K562 (cell line): ENCODE data around the gene EYA3. TPM values are rescaled to one million over a fixed set of nuclear protein-coding genes. Genes with fewer than 3 reads are reported as not detected.

Experiments
- ATAC-seq: fragments of 200-7000 bp; cut with Tn5 transposase; 3 replicates; pipeline ENCODE4 v1.9.1; 2020; ENCODE audit warnings: moderate library complexity
- BruUV-seq: library from RNA; stranded (reverse); fragments of 400-500 nt; replicated peaks from 2 replicates; lab custom pipeline; 2021; lab: Mats Ljungman, UMichigan
- CTCF ChIA-PET: fragments of 300-600 bp; formaldehyde crosslinking; extraction: SDS; loops from one replicate; lab custom pipeline; 2021; ENCODE audit warnings: low intra/inter-chr PET ratio; lab: Yijun Ruan, JAX
- POLR2A ChIA-PET: fragments of 300-600, 350-650 bp; sonication (Branson Sonifier 250); formaldehyde crosslinking; extraction: SDS; loops from one replicate; lab custom pipeline; 2021; ENCODE audit warnings: antibody characterized with exemption, inconsistent platforms; lab: Yijun Ruan, JAX
- DNase-seq, 4 experiments: peaks; one replicate each; pipeline versions ENCODE4 v3.0.0 to v3.0.0-alpha.2; 2011 to 2018; ENCODE audit warnings: low spot score in 3 of 4, mixed read lengths in 3 of 4; ENCODE audit errors: extremely low read depth in 1 of 4
- FAIRE-seq: peaks from 2 replicates; lab custom pipeline; 2011; peaks lifted over from hg19 to GRCh38; lab: Jason Lieb, UNC
- H2AFZ ChIP-seq: 2 replicates; pipeline ENCODE4 v1.6.0; 2011; ENCODE audit warnings: low read depth, low read length, control low read depth, inconsistent platforms
- H3K27ac ChIP-seq: fragments of 200-600 bp; 3 replicates; pipeline ENCODE4 v1.8.0; 2011; ENCODE audit warnings: low read depth, mild to moderate bottlenecking, control low read depth, inconsistent platforms, low read length, moderate library complexity, mixed read lengths; ENCODE audit errors: extremely low read depth
- H3K27me3 ChIP-seq, 2 experiments: fragments of 300-600 bp in 1 of 2; 2 replicates in 1 of 2; 3 replicates in 1 of 2; pipeline versions ENCODE4 v1.6.0 to v1.8.0; 2011; ENCODE audit warnings: inconsistent platforms in 2 of 2, low read length in 2 of 2, mild to moderate bottlenecking in 1 of 2, mixed read lengths in 1 of 2, moderate library complexity in 1 of 2; ENCODE audit not compliant: control insufficient read depth in 2 of 2, insufficient read depth in 2 of 2
- H3K36me3 ChIP-seq: fragments of 300-600 bp; 3 replicates; pipeline ENCODE4 v1.8.0; 2011; ENCODE audit warnings: mild to moderate bottlenecking, low read length, inconsistent platforms; ENCODE audit not compliant: control insufficient read depth, insufficient read depth
- H3K4me1 ChIP-seq, 2 experiments: fragments of 200-600 bp in 1 of 2; replicated peaks in 1 of 2; 2 replicates in 1 of 2; 3 replicates in 1 of 2; pipeline versions ENCODE4 v1.5.1 to v1.8.0; 2011; ENCODE audit warnings: inconsistent platforms in 2 of 2, low read length in 2 of 2, mild to moderate bottlenecking in 1 of 2, mixed read lengths in 1 of 2, moderate library complexity in 1 of 2; ENCODE audit not compliant: control insufficient read depth in 2 of 2, insufficient read depth in 2 of 2
- H3K4me2 ChIP-seq: 2 replicates; pipeline ENCODE4 v1.6.1; 2011; ENCODE audit warnings: low read length, control low read depth, inconsistent platforms, mixed read lengths; ENCODE audit not compliant: insufficient read depth
- H3K4me3 ChIP-seq: fragments of 200-600 bp; sonication (generic), shearing (Covaris generic); 2 replicates; pipeline ENCODE4 v1.5.1; 2016; ENCODE audit warnings: control low read depth, inconsistent platforms
- H3K79me2 ChIP-seq: fragments of 200-600 bp; 3 replicates; pipeline ENCODE4 v1.8.0; 2011; ENCODE audit warnings: low read length, inconsistent platforms; ENCODE audit not compliant: control insufficient read depth, insufficient read depth
- H3K9ac ChIP-seq, 2 experiments: 2 replicates each; pipeline versions ENCODE4 v1.6.0 to v1.6.1; 2011; ENCODE audit warnings: low read depth in 2 of 2, low read length in 2 of 2, control low read depth in 1 of 2, inconsistent platforms in 1 of 2, mild to moderate bottlenecking in 1 of 2, mixed read lengths in 1 of 2; ENCODE audit not compliant: insufficient read depth in 1 of 2
- H3K9me1 ChIP-seq: one replicate; pipeline ENCODE4 v1.6.0; 2011; ENCODE audit warnings: inconsistent platforms, mild to moderate bottlenecking, low read length, moderate library complexity; ENCODE audit not compliant: control insufficient read depth, insufficient read depth
- H3K9me3 ChIP-seq: replicated peaks from 2 replicates; pipeline ENCODE4 v1.5.1; 2011; ENCODE audit warnings: low read depth, low read length, inconsistent platforms; ENCODE audit not compliant: control insufficient read depth, insufficient read depth
- H4K20me1 ChIP-seq: replicated peaks from 2 replicates; pipeline ENCODE4 v1.6.1; 2011; ENCODE audit warnings: low read length, inconsistent platforms, mixed read lengths; ENCODE audit not compliant: control insufficient read depth, insufficient read depth
- ARID3B ChIP-seq: fragments of 250-450 bp; sonication (Bioruptor Pico); IDR thresholded peaks from 2 replicates; pipeline ENCODE4 v1.4.0; 2020; ENCODE audit warnings: borderline replicate concordance
- CBFA2T2 ChIP-seq: fragments of 450-650 bp; conservative IDR thresholded peaks from 2 replicates; pipeline ENCODE4 v1.6.1; 2017; ENCODE audit warnings: mild to moderate bottlenecking
- CHD4 ChIP-seq: fragments of 200-600 bp; sonication (generic); IDR thresholded peaks from 3 replicates; pipeline ENCODE4 v1.6.1; 2012; ENCODE audit warnings: low read depth, mild to moderate bottlenecking, mixed read lengths, low read length, inconsistent platforms; ENCODE audit not compliant: insufficient read depth, insufficient replicate concordance, poor library complexity, severe bottlenecking
- COPS2 ChIP-seq: fragments of 450-650 bp; conservative IDR thresholded peaks from 2 replicates; pipeline ENCODE4 v1.6.1; 2016; ENCODE audit warnings: mild to moderate bottlenecking, moderate library complexity
- E2F3 ChIP-seq: fragments of 250-450 bp; sonication (Bioruptor Pico); IDR thresholded peaks from 2 replicates; pipeline ENCODE4 v1.4.0; 2020; ENCODE audit warnings: mild to moderate bottlenecking
- EP400 ChIP-seq: fragments of 450-650 bp; IDR thresholded peaks from 2 replicates; pipeline ENCODE4 v1.6.1; 2017; ENCODE audit warnings: antibody characterized with exemption, mild to moderate bottlenecking, moderate library complexity
- KLF13 ChIP-seq: fragments of 450-650 bp; IDR thresholded peaks from 2 replicates; pipeline ENCODE4 v1.6.1; 2016; ENCODE audit warnings: missing genetic modification characterization, low read depth, mild to moderate bottlenecking, missing compliant biosample characterization, moderate library complexity, borderline replicate concordance
- MXD1 ChIP-seq: fragments of 250-450 bp; sonication (Bioruptor Pico); IDR thresholded peaks from 2 replicates; pipeline ENCODE4 v1.8.0; 2021; ENCODE audit warnings: borderline replicate concordance, mild to moderate bottlenecking, moderate library complexity; ENCODE audit not compliant: poor library complexity, severe bottlenecking
- NCOR1 ChIP-seq: fragments of 450-650 bp; IDR thresholded peaks from 2 replicates; pipeline ENCODE4 v1.6.1; 2016; ENCODE audit warnings: mild to moderate bottlenecking, moderate library complexity
- SMARCA5 ChIP-seq: fragments of 450-650 bp; IDR thresholded peaks from 2 replicates; pipeline ENCODE4 v1.6.1; 2016
- TAF9B ChIP-seq: fragments of 450-650 bp; IDR thresholded peaks from 2 replicates; pipeline ENCODE4 v1.6.1; 2018; ENCODE audit warnings: mild to moderate bottlenecking; ENCODE audit not compliant: partially characterized antibody
- ZFP36 ChIP-seq: fragments of 150-350 bp; IDR thresholded peaks from 2 replicates; pipeline ENCODE4 v1.6.1; 2018; ENCODE audit warnings: low read length, low read depth; ENCODE audit not compliant: partially characterized antibody
- ZNF253 ChIP-seq: fragments of 250-450 bp; sonication (Bioruptor Pico); conservative IDR thresholded peaks from 2 replicates; pipeline ENCODE4 v1.6.1; 2021; ENCODE audit warnings: mild to moderate bottlenecking
- ZNF263 ChIP-seq: sonication (generic); formaldehyde crosslinking; IDR thresholded peaks from 2 replicates; pipeline ENCODE4 v1.8.0; 2022; ENCODE audit warnings: mild to moderate bottlenecking, missing genetic modification reagents, borderline replicate concordance
- ZNF324 ChIP-seq: fragments of 250-450 bp; sonication (Bioruptor Pico); IDR thresholded peaks from 2 replicates; pipeline ENCODE4 v1.4.0; 2020; ENCODE audit warnings: mild to moderate bottlenecking
- ZNF431 ChIP-seq: sonication (generic); formaldehyde crosslinking; IDR thresholded peaks from 2 replicates; pipeline ENCODE4 v1.8.0; 2022; ENCODE audit warnings: mild to moderate bottlenecking, missing genetic modification reagents
- ZNF764 ChIP-seq: fragments of 250-450 bp; sonication (Bioruptor Pico); IDR thresholded peaks from 2 replicates; pipeline ENCODE4 v1.4.0; 2020; ENCODE audit warnings: low read depth, mild to moderate bottlenecking, moderate library complexity
- WGBS: fragments of 100-300 bp; shearing (Covaris generic); methylation state at CpG from one replicate; pipeline ENCODE4 v1.1.6; 2016; ENCODE audit warnings: low coverage, mixed read lengths; ENCODE audit not compliant: insufficient coverage; ENCODE audit errors: missing lambda C conversion rate; 5-methylcytosine and 5-hydroxymethylcytosine counted together
- in situ Hi-C: fragments of 300-500 bp; cut with MboI; formaldehyde crosslinking; loops from 4 replicates; pipeline ENCODE4 v1.15.0; 2018; ENCODE audit warnings: inconsistent platforms, mixed read lengths
- intact Hi-C: fragments of 100-400 bp; cut with micrococcal nuclease; formaldehyde crosslinking; loops from 2 replicates; pipeline ENCODE4 v1.14.2; 2022
- polyA plus RNA-seq, 8 experiments: library from polyadenylated mRNA; depleted of rRNA in 4 of 8; stranded (reverse) in 5 of 8; unstranded in 3 of 8; fragments of >200 nt; fragmentation: Nextera tagmentation in 2 of 8; fragmentation: Illumina TruSeq in 1 of 8; extraction: Ambion mirVana in 2 of 8; extraction: Trizol in 1 of 8; gene quantifications; 2 replicates each; pipeline versions ENCODE4 v1.2.1 to v1.2.3, GENCODE V29; 2011 to 2014; ENCODE audit warnings: inconsistent platforms in 1 of 8, missing spikeins in 1 of 8
- total RNA-seq, 7 experiments: library from RNA; depleted of rRNA in 6 of 7; stranded (reverse); fragments of >200 nt in 6 of 7; fragmentation: Illumina TruSeq in 2 of 7; extraction: Trizol in 2 of 7; gene quantifications; 2 replicates each; pipeline versions ENCODE4 v1.2.1 to v1.2.3, GENCODE V29; 2011 to 2021; ENCODE audit warnings: low replicate concordance in 1 of 7

EYA3 gene
- total and polyA plus RNA-seq, 9 of the 15 experiments (the other 6 are each of a cell fraction or from before 2014, with no cell fraction given): 21.7 to 64.0 (median 43.6) TPM

GRCh38 chr1:27993241-27993640 lies 95.2 kb downstream of the EYA3 start (continued):
- no peak for TF ChIP-seq ARID3B (CRISPR knock-in tag)
- TF ChIP-seq KLF13: no peak
- TF ChIP-seq TAF9B: no peak
- no peak for TF ChIP-seq ZNF431 (CRISPR knock-in tag)
- no peak for TF ChIP-seq ZNF253 (CRISPR knock-in tag)
- TF ChIP-seq MXD1 (CRISPR knock-in tag): no peak
- TF ChIP-seq ZNF764 (CRISPR knock-in tag): no peak
- TF ChIP-seq SMARCA5: no peak
- no peak for TF ChIP-seq EP400
- TF ChIP-seq E2F3 (CRISPR knock-in tag): no peak
- TF ChIP-seq, all 486 proteins: peak for 0

- 93% methylated on average over 6 of the region's 6 CpGs for WGBS
- no TSS peak for BruUV-seq
- no peaks in the 10 kb centered on the region for H3K79me2 ChIP-seq
- ATAC-seq (no peak), DNase-seq (no peak), FAIRE-seq (no peak)
- no peak overlapping the region for H3K27ac ChIP-seq
- POLR2A ChIA-PET: interaction anchor here (1.5 kb wide), 1 partner anchor 8 kb away, joined by 4 read pairs; no protein-coding TSS in a partner anchor
- H3K9me1 ChIP-seq: no peaks in the 10 kb centered on the region
- TF ChIP-seq ZNF324 (CRISPR knock-in tag): no peak
- no peak for TF ChIP-seq CHD4
- TF ChIP-seq ZNF263 (CRISPR knock-in tag): no peak
- TF ChIP-seq NCOR1: no peak
- no peak for TF ChIP-seq CBFA2T2
- no peak for TF ChIP-seq COPS2
- TF ChIP-seq ZFP36: no peak
- no peaks in the 10 kb centered on the region for H3K4me1 ChIP-seq
- H3K9ac ChIP-seq: no peak overlapping the region
- CTCF ChIA-PET: no interaction called here
- H2AFZ ChIP-seq: no peak overlapping the region
- H3K36me3 ChIP-seq: peaks cover 93% of the 10 kb centered on the region
- no peaks in the 10 kb centered on the region for H3K9me3 ChIP-seq
- H4K20me1 ChIP-seq: no peaks in the 10 kb centered on the region
- intact Hi-C loops (no loop called here), in situ Hi-C loops (no loop called here)
- H3K27me3 ChIP-seq: no peaks in the 10 kb centered on the region
- H3K4me2 ChIP-seq: no peak overlapping the region
- H3K4me3 ChIP-seq: no peak overlapping the region
Observed at GRCh38 chr1:27992276-27992675, 96.1 kb downstream of the EYA3 start.
